Measurements from ENCODE around the gene ZNF454.

ZNF454 gene

GRCh38 chr5:178998441-178998840 lies 57.4 kb downstream of the ZNF454 start:
- peaks cover 2% of the 10 kb centered on the region for H3K4me1 ChIP-seq (ENCODE audit: control insufficient read depth, insufficient read depth, low read depth, low read length)
- H3K4me2 ChIP-seq (ENCODE audit: low read length, poor library complexity, severe bottlenecking), result no peak overlapping the region
- H2BK15ac ChIP-seq (ENCODE audit: low read depth, poor library complexity, severe bottlenecking), result no peak overlapping the region
- no peak overlapping the region for H3K27ac ChIP-seq (ENCODE audit: low read length, poor library complexity, severe bottlenecking)
- no peak overlapping the region for H4K8ac ChIP-seq (ENCODE audit: low read length)
- no peak overlapping the region for H3K9ac ChIP-seq (ENCODE audit: low read length)
- no peak overlapping the region for H2BK120ac ChIP-seq (ENCODE audit: low read depth, low read length)
- H3K18ac ChIP-seq (ENCODE audit: low read depth in 1 of 2, low read length in 2 of 2), result no peak overlapping the region
- no peak overlapping the region for H4K91ac ChIP-seq (ENCODE audit: low read length)
- no peak overlapping the region for H2AK5ac ChIP-seq (ENCODE audit: low read length, severe bottlenecking)
- no peak overlapping the region for H3K23ac ChIP-seq (ENCODE audit: low read length in 2 of 2)
- no peak overlapping the region for H3K14ac ChIP-seq (ENCODE audit: low read length in 2 of 2)
- H2AFZ ChIP-seq (ENCODE audit: low read depth, low read length), result no peak overlapping the region
- H3K79me1 ChIP-seq (replicated peaks; ENCODE audit: low read length, poor library complexity, severe bottlenecking), result no peaks in the 10 kb centered on the region
- DNase-seq, result no peak
- peaks cover 5 to 12% of the 10 kb centered on the region in 2 experiments for H3K27me3 ChIP-seq (ENCODE audit: control insufficient read depth in 1 of 2, insufficient read depth in 1 of 2, low read length in 2 of 2)
- no peaks in the 10 kb centered on the region for H3K36me3 ChIP-seq (ENCODE audit: control insufficient read depth in 1 of 2, insufficient read depth in 2 of 2, low read depth in 1 of 2, low read length in 2 of 2)
- H2BK12ac ChIP-seq (ENCODE audit: low read length in 2 of 2), result no peak overlapping the region
- no peak overlapping the region for H3K4me3 ChIP-seq (ENCODE audit: insufficient read depth in 1 of 2, low read depth in 1 of 2, low read length in 2 of 2)
- H2BK5ac ChIP-seq (ENCODE audit: low read depth, low read length, poor library complexity, severe bottlenecking), result no peak overlapping the region
- H3K9me3 ChIP-seq (ENCODE audit: control insufficient read depth, low read length), result peaks cover 39% of the 10 kb centered on the region
- no peak overlapping the region for H3K4ac ChIP-seq (ENCODE audit: low read depth in 1 of 2, low read length in 2 of 2)
- 89% methylated on average over 13 of the region's 13 CpGs for WGBS

- WGBS, result 100% methylated on average over 2 of the region's 2 CpGs
- Histone ChIP-seq H3K27me3 (ENCODE audit: control insufficient read depth in 1 of 2, insufficient read depth in 1 of 2, low read length in 2 of 2) (no peaks in the 10 kb centered on the region), H3K14ac (ENCODE audit: low read length in 2 of 2) (no peak overlapping the region), H2AK5ac (ENCODE audit: low read length, severe bottlenecking) (no peak overlapping the region), H2AFZ (ENCODE audit: low read depth, low read length) (no peak overlapping the region), H3K4me3 (ENCODE audit: insufficient read depth in 1 of 2, low read depth in 1 of 2, low read length in 2 of 2) (no peak overlapping the region), H3K27ac (ENCODE audit: low read length, poor library complexity, severe bottlenecking) (no peak overlapping the region), H3K79me1 (replicated peaks; ENCODE audit: low read length, poor library complexity, severe bottlenecking) (no peaks in the 10 kb centered on the region), H2BK15ac (ENCODE audit: low read depth, poor library complexity, severe bottlenecking) (no peak overlapping the region), H2BK12ac (ENCODE audit: low read length in 2 of 2) (no peak overlapping the region), H3K36me3 (ENCODE audit: control insufficient read depth in 1 of 2, insufficient read depth in 2 of 2, low read depth in 1 of 2, low read length in 2 of 2) (no peaks in the 10 kb centered on the region), H3K23ac (ENCODE audit: low read length in 2 of 2) (no peak overlapping the region), H4K91ac (ENCODE audit: low read length) (no peak overlapping the region), H3K4ac (ENCODE audit: low read depth in 1 of 2, low read length in 2 of 2) (no peak overlapping the region), H2BK5ac (ENCODE audit: low read depth, low read length, poor library complexity, severe bottlenecking) (no peak overlapping the region), H3K9me3 (ENCODE audit: control insufficient read depth, low read length) (peaks cover 49% of the 10 kb centered on the region), H3K9ac (ENCODE audit: low read length) (no peak overlapping the region), H4K8ac (ENCODE audit: low read length) (no peak overlapping the region), H3K18ac (ENCODE audit: low read depth in 1 of 2, low read length in 2 of 2) (no peak overlapping the region), H2BK120ac (ENCODE audit: low read depth, low read length) (no peak overlapping the region), H3K4me1 (ENCODE audit: control insufficient read depth, insufficient read depth, low read depth, low read length) (no peaks in the 10 kb centered on the region), H3K4me2 (ENCODE audit: low read length, poor library complexity, severe bottlenecking) (no peak overlapping the region)
- DNase-seq, result no peak
Measured at GRCh38 chr5:179006564-179006963, 65.6 kb downstream of the ZNF454 start.

GRCh38 chr5:179008667-179009066 lies 67.7 kb downstream of the ZNF454 start:
- H3K4me3 ChIP-seq (ENCODE audit: insufficient read depth in 1 of 2, low read depth in 1 of 2, low read length in 2 of 2), result no peak overlapping the region
- no peak overlapping the region for H2AK5ac ChIP-seq (ENCODE audit: low read length, severe bottlenecking)
- H2BK12ac ChIP-seq (ENCODE audit: low read length in 2 of 2), result no peak overlapping the region
- no peak overlapping the region for H4K91ac ChIP-seq (ENCODE audit: low read length)
- H3K27me3 ChIP-seq (ENCODE audit: control insufficient read depth in 1 of 2, insufficient read depth in 1 of 2, low read length in 2 of 2), result no peaks in the 10 kb centered on the region
- H3K4ac ChIP-seq (ENCODE audit: low read depth in 1 of 2, low read length in 2 of 2), result no peak overlapping the region
- no peak overlapping the region for H2BK5ac ChIP-seq (ENCODE audit: low read depth, low read length, poor library complexity, severe bottlenecking)
- H3K18ac ChIP-seq (ENCODE audit: low read depth in 1 of 2, low read length in 2 of 2), result no peak overlapping the region
- H3K14ac ChIP-seq (ENCODE audit: low read length in 2 of 2), result no peak overlapping the region
- H3K9ac ChIP-seq (ENCODE audit: low read length), result no peak overlapping the region
- no peaks in the 10 kb centered on the region for H3K4me1 ChIP-seq (ENCODE audit: control insufficient read depth, insufficient read depth, low read depth, low read length)
- H3K36me3 ChIP-seq (ENCODE audit: control insufficient read depth in 1 of 2, insufficient read depth in 2 of 2, low read depth in 1 of 2, low read length in 2 of 2), result no peaks in the 10 kb centered on the region
- H2AFZ ChIP-seq (ENCODE audit: low read depth, low read length), result no peak overlapping the region
- no peak overlapping the region for H4K8ac ChIP-seq (ENCODE audit: low read length)
- H3K9me3 ChIP-seq (ENCODE audit: control insufficient read depth, low read length), result peaks cover 46% of the 10 kb centered on the region
- no peak for DNase-seq
- WGBS, result no CpG with 5 or more reads among the region's 1 CpG
- no peak overlapping the region for H2BK15ac ChIP-seq (ENCODE audit: low read depth, poor library complexity, severe bottlenecking)
- no peak overlapping the region for H2BK120ac ChIP-seq (ENCODE audit: low read depth, low read length)
- no peak overlapping the region for H3K27ac ChIP-seq (ENCODE audit: low read length, poor library complexity, severe bottlenecking)
- H3K4me2 ChIP-seq (ENCODE audit: low read length, poor library complexity, severe bottlenecking), result no peak overlapping the region
- no peaks in the 10 kb centered on the region for H3K79me1 ChIP-seq (replicated peaks; ENCODE audit: low read length, poor library complexity, severe bottlenecking)
- no peak overlapping the region for H3K23ac ChIP-seq (ENCODE audit: low read length in 2 of 2)
